SK-N-SH treated with all-trans-retinoic acid at 6 μM for 48 hours (cell line): ENCODE measurements around the gene PKD2L2.

Experiments used
- ATAC-seq: fragments of 200-7000 bp; cut with Tn5 transposase; 3 replicates; pipeline ENCODE4 v1.9.1; 2020; ENCODE audit warnings: mild to moderate bottlenecking, moderate library complexity
- ARNTL ChIP-seq: fragments of 450-650 bp; formaldehyde crosslinking; IDR thresholded peaks from 2 replicates; pipeline ENCODE4 v1.5.0; 2020; ENCODE audit warnings: low read depth, mild to moderate bottlenecking, moderate library complexity, borderline replicate concordance
- BACH2 ChIP-seq: fragments of 250-450 bp; sonication (Bioruptor Pico); IDR thresholded peaks from 2 replicates; pipeline ENCODE4 v1.9.0; 2021; ENCODE audit warnings: mild to moderate bottlenecking, borderline replicate concordance
- CREB5 ChIP-seq: fragments of 250-450 bp; sonication (Bioruptor Pico); IDR thresholded peaks from 2 replicates; pipeline ENCODE4 v1.5.1; 2020; ENCODE audit warnings: low read depth, mild to moderate bottlenecking, moderate library complexity
- CSDC2 ChIP-seq: fragments of 250-450 bp; sonication (Bioruptor Pico); IDR thresholded peaks from 2 replicates; pipeline ENCODE4 v1.5.0; 2020; ENCODE audit warnings: mild to moderate bottlenecking, moderate library complexity
- CSRNP3 ChIP-seq: fragments of 250-450 bp; sonication (Bioruptor Pico); IDR thresholded peaks from 2 replicates; pipeline ENCODE4 v1.5.1; 2021; ENCODE audit warnings: mild to moderate bottlenecking, moderate library complexity
- ESRRG ChIP-seq: fragments of 250-450 bp; sonication (Bioruptor Pico); IDR thresholded peaks from 2 replicates; pipeline ENCODE4 v1.6.1; 2021; ENCODE audit warnings: mild to moderate bottlenecking
- ISL1 ChIP-seq: fragments of 250-450 bp; sonication (Bioruptor Pico); IDR thresholded peaks from 2 replicates; pipeline ENCODE4 v2.1.2; 2022; ENCODE audit warnings: mild to moderate bottlenecking, moderate library complexity
- OSR1 ChIP-seq: fragments of 250-450 bp; sonication (Bioruptor Pico); IDR thresholded peaks from 2 replicates; pipeline ENCODE4 v1.8.0; 2022; ENCODE audit warnings: moderate library complexity, mild to moderate bottlenecking, inconsistent platforms
- POU6F1 ChIP-seq: fragments of 250-450 bp; sonication (Bioruptor Pico); IDR thresholded peaks from 2 replicates; pipeline ENCODE4 v1.8.0; 2021; ENCODE audit warnings: low read depth, mild to moderate bottlenecking, moderate library complexity, borderline replicate concordance
- RARB ChIP-seq: fragments of 250-450 bp; sonication (Bioruptor Pico); IDR thresholded peaks from 2 replicates; pipeline ENCODE4 v1.8.0; 2021; ENCODE audit warnings: mild to moderate bottlenecking, moderate library complexity
- TCF4 ChIP-seq: fragments of 250-450 bp; sonication (Bioruptor Pico); IDR thresholded peaks from 2 replicates; pipeline ENCODE4 v1.8.0; 2021; ENCODE audit warnings: mild to moderate bottlenecking, moderate library complexity, borderline replicate concordance
- TOX ChIP-seq: fragments of 250-450 bp; sonication (Bioruptor Pico); IDR thresholded peaks from 2 replicates; pipeline ENCODE4 v1.8.0; 2021; ENCODE audit warnings: mild to moderate bottlenecking, moderate library complexity, borderline replicate concordance
- ZC3H10 ChIP-seq: fragments of 250-450 bp; sonication (Bioruptor Pico); IDR thresholded peaks from 2 replicates; pipeline ENCODE4 v1.5.1; 2021; ENCODE audit warnings: mild to moderate bottlenecking, moderate library complexity
- ZFP3 ChIP-seq: fragments of 250-450 bp; sonication (Bioruptor Pico); IDR thresholded peaks from 2 replicates; pipeline ENCODE4 v1.5.0; 2020; ENCODE audit warnings: mild to moderate bottlenecking, moderate library complexity
- ZFP30 ChIP-seq: fragments of 450-650 bp; formaldehyde crosslinking; IDR thresholded peaks from 2 replicates; pipeline ENCODE4 v1.5.0; 2022; ENCODE audit warnings: mild to moderate bottlenecking, moderate library complexity
- ZNF565 ChIP-seq: fragments of 450-650 bp; formaldehyde crosslinking; conservative IDR thresholded peaks from 2 replicates; pipeline ENCODE4 v1.5.0; 2020; ENCODE audit warnings: low read depth, mild to moderate bottlenecking, moderate library complexity
- ZNF70 ChIP-seq: fragments of 450-650 bp; formaldehyde crosslinking; IDR thresholded peaks from 2 replicates; pipeline ENCODE4 v1.5.0; 2020; ENCODE audit warnings: mild to moderate bottlenecking, moderate library complexity
- ZNF8 ChIP-seq: fragments of 450-650 bp; formaldehyde crosslinking; IDR thresholded peaks from 2 replicates; pipeline ENCODE4 v1.5.0; 2020; ENCODE audit warnings: mild to moderate bottlenecking, moderate library complexity

Gene PKD2L2

GRCh38 chr5:137890845-137891244, 1.6 kb downstream of the PKD2L2 start:
- ATAC-seq, result no peak
- TF ChIP-seq ISL1 (no peak), ESRRG (CRISPR knock-in tag) (no peak), TCF4 (no peak), CREB5 (CRISPR knock-in tag) (no peak)

GRCh38 chr5:137891849-137892248, 2.6 kb downstream of the PKD2L2 start:
- no peak for TF ChIP-seq CREB5 (CRISPR knock-in tag)
- TF ChIP-seq CSRNP3 (CRISPR knock-in tag), result no peak
- no peak for TF ChIP-seq OSR1 (CRISPR knock-in tag)
- TF ChIP-seq CSDC2 (CRISPR knock-in tag), result no peak
- no peak for TF ChIP-seq ZNF70 (CRISPR knock-in tag)
- no peak for TF ChIP-seq ZC3H10 (CRISPR knock-in tag)
- TF ChIP-seq ZNF565 (CRISPR knock-in tag), result no peak
- TF ChIP-seq POU6F1, result no peak
- no peak for ATAC-seq

GRCh38 chr5:137894586-137894985, 5.3 kb downstream of the PKD2L2 start:
- TF ChIP-seq CREB5 (CRISPR knock-in tag), result no peak
- TF ChIP-seq RARB (CRISPR knock-in tag), result no peak
- TF ChIP-seq ARNTL (CRISPR knock-in tag), result no peak
- TF ChIP-seq ZC3H10 (CRISPR knock-in tag), result no peak
- no peak for TF ChIP-seq TOX (CRISPR knock-in tag)
- TF ChIP-seq ZFP30, result no peak
- no peak for TF ChIP-seq CSRNP3 (CRISPR knock-in tag)
- TF ChIP-seq ZFP3 (CRISPR knock-in tag), result no peak
- no peak for ATAC-seq

GRCh38 chr5:137896560-137896959, 7.3 kb downstream of the PKD2L2 start:
- no peak for ATAC-seq
- TF ChIP-seq ZNF8 (CRISPR knock-in tag), result no peak
- TF ChIP-seq ZFP30, result no peak
- TF ChIP-seq RARB (CRISPR knock-in tag), result no peak
- no peak for TF ChIP-seq ESRRG (CRISPR knock-in tag)
- TF ChIP-seq CSDC2 (CRISPR knock-in tag), result no peak
- no peak for TF ChIP-seq ZNF70 (CRISPR knock-in tag)
- TF ChIP-seq BACH2, result no peak
- no peak for TF ChIP-seq CSRNP3 (CRISPR knock-in tag)
- TF ChIP-seq TOX (CRISPR knock-in tag), result no peak
- TF ChIP-seq TCF4, result no peak
- TF ChIP-seq ZC3H10 (CRISPR knock-in tag), result no peak
